GM12878 (cell line): Measurements from ENCODE around the gene TDRD5. TPM values are rescaled to one million over a fixed set of nuclear protein-coding genes. Genes with fewer than 3 reads are reported as not detected.
A peak's percentile ranks its signal among the peaks of the same experiment; 100 is the strongest.

ENCODE experiments used
- ATAC-seq: fragments of 200-7000 bp; cut with Tn5 transposase; 3 replicates; pipeline ENCODE4 v1.9.1; 2020; ENCODE audit warnings: mild to moderate bottlenecking, moderate library complexity
- BruUV-seq: library from RNA; stranded (reverse); fragments of 400-500 nt; replicated peaks from 2 replicates; lab custom pipeline; 2021; lab: Mats Ljungman, UMichigan
- CTCF ChIA-PET: fragments of 300-600 bp; sonication (Branson Sonifier 250); formaldehyde crosslinking; extraction: SDS; loops from one replicate; lab custom pipeline; 2021; ENCODE audit warnings: inconsistent platforms; lab: Yijun Ruan, JAX
- POLR2A ChIA-PET: fragments of 350-600 bp; formaldehyde crosslinking; extraction: SDS; loops from one replicate; lab custom pipeline; 2021; ENCODE audit warnings: inconsistent platforms; lab: Charles Lee
- RAD21 ChIA-PET: fragments of 300-600 bp; sonication (Branson Sonifier 250); formaldehyde crosslinking; loops from one replicate; lab custom pipeline; 2023; ENCODE audit warnings: antibody characterized with exemption; ENCODE audit not compliant: unreplicated experiment; lab: Charles Lee
- SMC1A ChIA-PET: fragments of 300-600 bp; sonication (Branson Sonifier 250); formaldehyde crosslinking; loops from one replicate; lab custom pipeline; 2023; ENCODE audit not compliant: unreplicated experiment, uncharacterized antibody; lab: Charles Lee
- DNase-seq: peaks from one replicate; pipeline ENCODE4 v3.0.0-alpha.2; 2011; ENCODE audit warnings: low read depth, low spot score
- FAIRE-seq: peaks from 3 replicates; lab custom pipeline; 2011; peaks lifted over from hg19 to GRCh38; lab: Jason Lieb, UNC
- H2AFZ ChIP-seq: 2 replicates; pipeline ENCODE4 v1.6.0; 2011; ENCODE audit warnings: low read depth, low read length, control low read depth; ENCODE audit not compliant: control insufficient read depth
- H3K27ac ChIP-seq: 2 replicates; pipeline ENCODE4 v1.5.1; 2011; ENCODE audit warnings: control low read depth; ENCODE audit not compliant: control insufficient read depth, insufficient read depth
- H3K27me3 ChIP-seq, 2 experiments: replicated peaks in 1 of 2; 2 replicates each; pipeline versions ENCODE4 v1.6.0 to v1.6.1; 2011; ENCODE audit warnings: low read length in 1 of 2; ENCODE audit not compliant: control insufficient read depth in 2 of 2, insufficient read depth in 2 of 2
- H3K36me3 ChIP-seq, 2 experiments: 2 replicates each; pipeline ENCODE4 v1.5.1; 2011; ENCODE audit warnings: low read length in 1 of 2; ENCODE audit not compliant: control insufficient read depth in 2 of 2, insufficient read depth in 2 of 2
- H3K4me1 ChIP-seq: 2 replicates; pipeline ENCODE4 v1.6.1; 2011; ENCODE audit warnings: mild to moderate bottlenecking, low read length, moderate library complexity, mixed read lengths; ENCODE audit not compliant: control insufficient read depth, insufficient read depth
- H3K4me2 ChIP-seq: 2 replicates; pipeline ENCODE4 v1.6.0; 2011; ENCODE audit warnings: control low read depth; ENCODE audit not compliant: control insufficient read depth, insufficient read depth
- H3K4me3 ChIP-seq: fragments of 200-600 bp; sonication (generic); 2 replicates; pipeline ENCODE4 v1.5.1; 2016
- H3K79me2 ChIP-seq: 2 replicates; pipeline ENCODE4 v1.6.0; 2011; ENCODE audit warnings: low read length; ENCODE audit not compliant: control insufficient read depth, insufficient read depth
- H3K9ac ChIP-seq: 2 replicates; pipeline ENCODE4 v1.8.0; 2011; ENCODE audit warnings: low read length, control low read depth, mixed read lengths; ENCODE audit not compliant: control insufficient read depth, insufficient read depth
- H3K9me3 ChIP-seq: replicated peaks from 3 replicates; pipeline ENCODE4 v1.5.1; 2011; ENCODE audit warnings: mild to moderate bottlenecking, low read length; ENCODE audit not compliant: control insufficient read depth, insufficient read depth
- H4K20me1 ChIP-seq: 2 replicates; pipeline ENCODE4 v1.6.0; 2011; ENCODE audit not compliant: control insufficient read depth, insufficient read depth
- BACH1 ChIP-seq: fragments of 450-650 bp; IDR thresholded peaks from 2 replicates; pipeline ENCODE4 v1.6.1; 2017; ENCODE audit warnings: mild to moderate bottlenecking, borderline replicate concordance
- CBX5 ChIP-seq: sonication (generic); IDR thresholded peaks from 2 replicates; pipeline ENCODE4 v1.6.1; 2016; ENCODE audit warnings: low read depth, moderate library complexity, mild to moderate bottlenecking, inconsistent platforms
- JUNB ChIP-seq: IDR thresholded peaks from 2 replicates; pipeline ENCODE4 v1.6.1; 2016; ENCODE audit warnings: antibody characterized with exemption, mild to moderate bottlenecking
- KDM1A ChIP-seq: fragments of 200-600 bp; sonication (generic); IDR thresholded peaks from 2 replicates; pipeline ENCODE4 v1.6.1; 2016; ENCODE audit warnings: borderline replicate concordance
- KLF5 ChIP-seq: fragments of 450-650 bp; IDR thresholded peaks from 2 replicates; pipeline ENCODE4 v1.6.1; 2014; ENCODE audit warnings: mild to moderate bottlenecking; ENCODE audit not compliant: partially characterized antibody
- RAD51 ChIP-seq: fragments of 450-650 bp; IDR thresholded peaks from 2 replicates; pipeline ENCODE4 v1.6.1; 2016; ENCODE audit warnings: moderate library complexity, mild to moderate bottlenecking, inconsistent platforms
- SIX5 ChIP-seq: IDR thresholded peaks from 2 replicates; pipeline ENCODE4 v1.6.1; 2011; ENCODE audit warnings: mild to moderate bottlenecking, low read depth, low read length, moderate library complexity; ENCODE audit not compliant: severe bottlenecking
- SREBF2 ChIP-seq: IDR thresholded peaks from 2 replicates; pipeline ENCODE4 v1.6.1; 2012; ENCODE audit warnings: mild to moderate bottlenecking, low read length
- STAT3 ChIP-seq: IDR thresholded peaks from 2 replicates; pipeline ENCODE4 v1.6.1; 2011; ENCODE audit warnings: low read depth, low read length, improper control_type of control experiment
- YBX1 ChIP-seq: fragments of 450-650 bp; IDR thresholded peaks from 2 replicates; pipeline ENCODE4 v1.6.1; 2016; ENCODE audit warnings: antibody characterized with exemption
- ZBED1 ChIP-seq: IDR thresholded peaks from 2 replicates; pipeline ENCODE4 v1.6.1; 2016; ENCODE audit warnings: borderline replicate concordance
- ZZZ3 ChIP-seq: IDR thresholded peaks from 2 replicates; pipeline ENCODE4 v1.6.1; 2011; ENCODE audit warnings: low read depth; ENCODE audit not compliant: control insufficient read depth, insufficient read length
- WGBS: methylation state at CpG from one replicate; pipeline ENCODE4 v1.1.6; 2016; ENCODE audit warnings: low lambda C conversion rate; ENCODE audit not compliant: insufficient replicate concordance, insufficient coverage; ENCODE audit errors: missing lambda C conversion rate; 5-methylcytosine and 5-hydroxymethylcytosine counted together
- in situ Hi-C: fragments of 300-500 bp; cut with MboI; formaldehyde crosslinking; loops from 9 replicates; pipeline ENCODE4 v1.14.3; 2018; ENCODE audit warnings: mixed read lengths
- intact Hi-C: fragments of 100-400 bp; cut with micrococcal nuclease; formaldehyde crosslinking; loops from one replicate; pipeline ENCODE4 v1.14.2; 2022; ENCODE audit not compliant: unreplicated experiment
- polyA plus RNA-seq, 11 experiments: library from polyadenylated mRNA; depleted of rRNA in 4 of 11; unstranded in 6 of 11; stranded (reverse) in 5 of 11; fragments of >200 nt; fragmentation: Nextera tagmentation in 4 of 11; fragmentation: Illumina TruSeq in 1 of 11; extraction: Ambion mirVana in 4 of 11; extraction: Trizol in 1 of 11; gene quantifications; 1 replicate in 1 of 11; 2 replicates in 10 of 11; pipeline versions ENCODE4 v1.2.1 to v1.2.3, GENCODE V29; 2011 to 2016; ENCODE audit warnings: inconsistent platforms in 2 of 11, missing spikeins in 2 of 11, low read depth in 1 of 11
- total RNA-seq, 4 experiments: library from RNA; depleted of rRNA in 3 of 4; stranded (reverse); fragments of >200 nt in 3 of 4; fragmentation: Illumina TruSeq in 1 of 4; extraction: Trizol in 1 of 4; gene quantifications; 2 replicates each; pipeline versions ENCODE4 v1.2.1 to v1.2.3, GENCODE V29; 2013 to 2021
- TF ChIP-seq, protein P1 (sequence below): IDR thresholded peaks from 2 replicates; pipeline ENCODE4 v1.6.1; 2011; ENCODE audit warnings: borderline replicate concordance, low read depth, mild to moderate bottlenecking, moderate library complexity, mixed read lengths, low read length; ENCODE audit not compliant: insufficient read depth; ENCODE audit errors: extremely low read length
- TF ChIP-seq, protein P2 (sequence below): IDR thresholded peaks from 2 replicates; pipeline ENCODE4 v1.6.1; 2011; ENCODE audit warnings: low read depth, low read length, improper control_type of control experiment, borderline replicate concordance
- TF ChIP-seq, protein P3 (sequence below): IDR thresholded peaks from 2 replicates; pipeline ENCODE4 v1.6.1; 2012; ENCODE audit warnings: low read length, inconsistent platforms
- TF ChIP-seq, protein P4 (sequence below): IDR thresholded peaks from 2 replicates; pipeline ENCODE4 v1.6.1; 2011; ENCODE audit warnings: low read depth, mild to moderate bottlenecking, low read length, moderate library complexity, borderline replicate concordance; ENCODE audit errors: extremely low read depth

TDRD5 gene
- total and polyA plus RNA-seq, 10 of the 15 experiments (the other 5 are each of a cell fraction or from before 2014, with no cell fraction given), result 0.01 TPM; not detected in 9

DNA sequence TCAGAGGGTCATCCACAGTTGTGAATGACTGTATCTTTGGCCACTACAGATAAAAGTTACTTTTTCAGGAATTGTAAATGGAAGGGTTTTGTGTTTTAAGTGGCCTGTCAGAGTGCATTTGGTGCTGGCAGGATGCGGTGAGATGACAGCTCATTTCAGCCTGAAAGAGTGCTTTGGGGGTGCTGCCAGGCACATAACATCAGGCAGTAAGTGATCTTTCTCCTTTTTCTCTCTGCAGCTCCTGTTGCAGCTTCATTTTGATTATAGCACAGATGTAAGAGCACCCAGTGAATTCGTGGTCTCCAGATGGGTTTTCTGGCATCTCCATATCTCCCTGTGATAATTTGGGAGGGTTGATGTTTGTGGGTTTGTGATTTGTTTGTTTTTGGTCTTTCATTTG is 136.6 kb downstream of the TDRD5 start:
- intact Hi-C loops (no loop called here), in situ Hi-C loops (no loop called here)
- no TSS peak for BruUV-seq
- CTCF ChIA-PET, result interaction anchor here (0.9 to 6.0 kb wide), 7 partner anchors 11 to 86 kb away, joined by 3 to 30 read pairs (median 4); no protein-coding TSS in a partner anchor
- H3K4me3 ChIP-seq, result no peak overlapping the region
- no peak overlapping the region for H2AFZ ChIP-seq
- H4K20me1 ChIP-seq, result no peaks in the 10 kb centered on the region
- POLR2A ChIA-PET, result no interaction called here
- DNase-seq, result no peak
- H3K27me3 ChIP-seq, result no peaks in the 10 kb centered on the region; a peak in 1 of 4 replicates
- H3K4me2 ChIP-seq, result no peak overlapping the region
- RAD21 ChIA-PET, result interaction anchor here (2.1 to 2.2 kb wide), 2 partner anchors 18 to 81 kb away, joined by 5 to 6 read pairs; no protein-coding TSS in a partner anchor
- ATAC-seq, result peak; percentile 54
- no peaks in the 10 kb centered on the region for H3K4me1 ChIP-seq
- no peaks in the 10 kb centered on the region for H3K79me2 ChIP-seq
- H3K9me3 ChIP-seq, result no peaks in the 10 kb centered on the region
- no peaks in the 10 kb centered on the region for H3K36me3 ChIP-seq
- H3K9ac ChIP-seq, result no peak overlapping the region
- SMC1A ChIA-PET, result interaction anchor here (0.9 to 4.2 kb wide), 4 partner anchors 12 to 81 kb away, joined by 3 to 23 read pairs (median 4); no protein-coding TSS in a partner anchor
- no peak for FAIRE-seq
- TF ChIP-seq CBX5, result no peak
- TF ChIP-seq, protein P1, sequence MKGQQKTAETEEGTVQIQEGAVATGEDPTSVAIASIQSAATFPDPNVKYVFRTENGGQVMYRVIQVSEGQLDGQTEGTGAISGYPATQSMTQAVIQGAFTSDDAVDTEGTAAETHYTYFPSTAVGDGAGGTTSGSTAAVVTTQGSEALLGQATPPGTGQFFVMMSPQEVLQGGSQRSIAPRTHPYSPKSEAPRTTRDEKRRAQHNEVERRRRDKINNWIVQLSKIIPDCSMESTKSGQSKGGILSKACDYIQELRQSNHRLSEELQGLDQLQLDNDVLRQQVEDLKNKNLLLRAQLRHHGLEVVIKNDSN, result no peak
- TF ChIP-seq JUNB, result no peak
- TF ChIP-seq, protein P2, sequence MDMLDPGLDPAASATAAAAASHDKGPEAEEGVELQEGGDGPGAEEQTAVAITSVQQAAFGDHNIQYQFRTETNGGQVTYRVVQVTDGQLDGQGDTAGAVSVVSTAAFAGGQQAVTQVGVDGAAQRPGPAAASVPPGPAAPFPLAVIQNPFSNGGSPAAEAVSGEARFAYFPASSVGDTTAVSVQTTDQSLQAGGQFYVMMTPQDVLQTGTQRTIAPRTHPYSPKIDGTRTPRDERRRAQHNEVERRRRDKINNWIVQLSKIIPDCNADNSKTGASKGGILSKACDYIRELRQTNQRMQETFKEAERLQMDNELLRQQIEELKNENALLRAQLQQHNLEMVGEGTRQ, result no peak
- no peak for TF ChIP-seq ZZZ3
- no peak for TF ChIP-seq KLF5
- TF ChIP-seq YBX1, result no peak
- no peak for TF ChIP-seq SIX5
- TF ChIP-seq, protein P3, sequence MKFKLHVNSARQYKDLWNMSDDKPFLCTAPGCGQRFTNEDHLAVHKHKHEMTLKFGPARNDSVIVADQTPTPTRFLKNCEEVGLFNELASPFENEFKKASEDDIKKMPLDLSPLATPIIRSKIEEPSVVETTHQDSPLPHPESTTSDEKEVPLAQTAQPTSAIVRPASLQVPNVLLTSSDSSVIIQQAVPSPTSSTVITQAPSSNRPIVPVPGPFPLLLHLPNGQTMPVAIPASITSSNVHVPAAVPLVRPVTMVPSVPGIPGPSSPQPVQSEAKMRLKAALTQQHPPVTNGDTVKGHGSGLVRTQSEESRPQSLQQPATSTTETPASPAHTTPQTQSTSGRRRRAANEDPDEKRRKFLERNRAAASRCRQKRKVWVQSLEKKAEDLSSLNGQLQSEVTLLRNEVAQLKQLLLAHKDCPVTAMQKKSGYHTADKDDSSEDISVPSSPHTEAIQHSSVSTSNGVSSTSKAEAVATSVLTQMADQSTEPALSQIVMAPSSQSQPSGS, result no peak
- TF ChIP-seq BACH1, result no peak
- TF ChIP-seq, protein P4, sequence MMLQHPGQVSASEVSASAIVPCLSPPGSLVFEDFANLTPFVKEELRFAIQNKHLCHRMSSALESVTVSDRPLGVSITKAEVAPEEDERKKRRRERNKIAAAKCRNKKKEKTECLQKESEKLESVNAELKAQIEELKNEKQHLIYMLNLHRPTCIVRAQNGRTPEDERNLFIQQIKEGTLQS, result no peak
- no peak for TF ChIP-seq ZBED1
- TF ChIP-seq SREBF2, result no peak
- no peak for TF ChIP-seq KDM1A
- TF ChIP-seq STAT3, result no peak
- no peak for TF ChIP-seq RAD51
- 0% methylated on average over 2 of the region's 2 CpGs for WGBS
- H3K27ac ChIP-seq, result no peak overlapping the region
